Vagina (tissue), 2 donors: ENCODE results near the gene PDZK1.

Experiments
- CTCF ChIP-seq, 3 experiments: fragments of 450-650 bp in 2 of 3; fragments of 200-600 bp in 1 of 3; sonication (generic) in 1 of 3; IDR thresholded peaks; one replicate each; pipeline ENCODE4 v1.5.1; 2017 to 2019; ENCODE audit warnings: antibody characterized with exemption in 3 of 3, mild to moderate bottlenecking in 2 of 3, moderate library complexity in 2 of 3
- POLR2A ChIP-seq, 2 donors: fragments of 450-650 bp; IDR thresholded peaks; one replicate each; pipeline ENCODE4 v1.6.1; 2017; ENCODE audit warnings: antibody characterized with exemption in 2 of 2, mild to moderate bottlenecking in 2 of 2, moderate library complexity in 2 of 2

- TF ChIP-seq CTCF (IDR thresholded peaks at IDR 0.05) (no peak), POLR2A (IDR thresholded peaks at IDR 0.05) (no peak)
Observed at GRCh38 chr1:145706086-145706664, 993 bp downstream of the PDZK1 start.
